ENCODE data around the gene CX3CL1.

Gene CX3CL1

DNA sequence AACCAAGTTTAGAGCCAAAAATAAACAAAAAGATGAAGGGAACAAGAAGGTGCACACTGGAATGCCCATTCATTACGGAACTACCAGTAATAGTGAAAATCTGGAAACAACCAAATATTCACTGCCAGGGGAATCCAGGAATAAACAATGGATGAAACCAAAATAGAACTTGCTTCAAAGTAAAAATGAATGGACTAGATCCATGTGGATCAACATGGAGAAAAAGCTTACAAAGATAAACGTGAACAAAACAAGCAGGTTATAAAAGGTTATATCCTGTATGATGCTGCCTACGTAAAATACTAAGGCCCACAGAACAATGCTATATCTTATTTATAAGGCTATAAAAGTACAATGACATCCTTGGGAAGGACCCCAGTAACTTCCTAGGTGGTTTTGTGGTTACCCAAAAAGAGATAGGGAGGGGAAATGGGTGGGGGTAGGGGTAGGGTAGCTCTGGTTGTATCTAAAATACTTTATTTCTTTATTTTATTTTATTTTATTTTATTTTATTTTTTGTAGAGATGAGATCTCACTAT lies 26.6 kb upstream of the CX3CL1 start:
- TF ChIP-seq, protein P1, sequence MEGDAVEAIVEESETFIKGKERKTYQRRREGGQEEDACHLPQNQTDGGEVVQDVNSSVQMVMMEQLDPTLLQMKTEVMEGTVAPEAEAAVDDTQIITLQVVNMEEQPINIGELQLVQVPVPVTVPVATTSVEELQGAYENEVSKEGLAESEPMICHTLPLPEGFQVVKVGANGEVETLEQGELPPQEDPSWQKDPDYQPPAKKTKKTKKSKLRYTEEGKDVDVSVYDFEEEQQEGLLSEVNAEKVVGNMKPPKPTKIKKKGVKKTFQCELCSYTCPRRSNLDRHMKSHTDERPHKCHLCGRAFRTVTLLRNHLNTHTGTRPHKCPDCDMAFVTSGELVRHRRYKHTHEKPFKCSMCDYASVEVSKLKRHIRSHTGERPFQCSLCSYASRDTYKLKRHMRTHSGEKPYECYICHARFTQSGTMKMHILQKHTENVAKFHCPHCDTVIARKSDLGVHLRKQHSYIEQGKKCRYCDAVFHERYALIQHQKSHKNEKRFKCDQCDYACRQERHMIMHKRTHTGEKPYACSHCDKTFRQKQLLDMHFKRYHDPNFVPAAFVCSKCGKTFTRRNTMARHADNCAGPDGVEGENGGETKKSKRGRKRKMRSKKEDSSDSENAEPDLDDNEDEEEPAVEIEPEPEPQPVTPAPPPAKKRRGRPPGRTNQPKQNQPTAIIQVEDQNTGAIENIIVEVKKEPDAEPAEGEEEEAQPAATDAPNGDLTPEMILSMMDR (IDR thresholded peaks at IDR 0.05; ENCODE audit: extremely low read depth, insufficient read depth, missing control alignments), result no peak
- DNase-seq (ENCODE audit: low spot score), result no peak
- in situ Hi-C loops (cut with MboI; ENCODE audit: low pct_unique_long_range_greater_than_20kb, low sequenced_read_pairs, unreplicated experiment), result no loop called here

DNA sequence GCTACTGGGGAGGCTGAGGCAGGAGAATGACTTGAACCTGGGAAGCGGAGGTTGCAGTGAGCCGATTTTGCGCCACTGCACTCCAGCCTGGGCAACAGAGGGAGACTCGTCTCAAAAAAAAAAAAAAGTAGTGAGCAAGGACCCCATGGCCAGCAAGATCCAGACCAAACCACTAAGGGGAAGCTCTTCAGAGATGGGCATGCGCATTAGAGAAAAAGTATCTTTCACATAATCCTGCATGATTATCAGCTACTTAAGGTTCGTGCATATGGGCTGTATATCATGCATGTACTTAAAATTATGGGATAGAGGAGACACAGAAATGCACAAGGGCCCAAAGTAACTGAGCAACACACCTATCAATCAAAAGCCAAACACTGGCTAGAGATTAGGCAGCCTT lies 24.4 kb upstream of the CX3CL1 start:
- no peak for DNase-seq (ENCODE audit: low spot score)
- in situ Hi-C loops (cut with MboI; ENCODE audit: low pct_unique_long_range_greater_than_20kb, low sequenced_read_pairs, unreplicated experiment), result no loop called here

DNA sequence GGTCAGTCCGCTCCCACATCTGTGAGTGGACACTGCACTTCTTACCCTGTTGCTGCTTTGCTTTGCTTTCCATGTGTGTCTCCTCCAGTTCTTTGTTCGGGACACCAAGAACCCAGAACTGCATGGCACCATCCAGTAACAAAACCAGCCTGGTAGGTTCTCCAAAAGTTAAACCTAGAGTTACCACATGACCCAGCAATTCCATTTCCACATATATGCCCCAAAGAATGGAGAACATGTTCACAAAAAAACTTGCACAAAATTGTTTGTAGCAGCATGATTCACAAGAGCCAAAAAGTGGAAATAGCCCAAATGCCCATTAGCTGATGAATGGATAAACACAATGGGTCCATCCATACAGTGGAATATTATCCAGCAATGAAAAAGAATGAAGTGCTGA lies 24.0 kb upstream of the CX3CL1 start:
- in situ Hi-C loops (cut with MboI; ENCODE audit: low pct_unique_long_range_greater_than_20kb, low sequenced_read_pairs, unreplicated experiment), result no loop called here
- no peak for DNase-seq (ENCODE audit: low spot score)
- TF ChIP-seq, protein P1 (IDR thresholded peaks at IDR 0.05; ENCODE audit: extremely low read depth, insufficient read depth, missing control alignments), result no peak

More for the DNA sequence above, 24.4 kb upstream of the CX3CL1 start:
- TF ChIP-seq, protein P1 (IDR thresholded peaks at IDR 0.05; ENCODE audit: extremely low read depth, insufficient read depth, missing control alignments), result no peak

DNA sequence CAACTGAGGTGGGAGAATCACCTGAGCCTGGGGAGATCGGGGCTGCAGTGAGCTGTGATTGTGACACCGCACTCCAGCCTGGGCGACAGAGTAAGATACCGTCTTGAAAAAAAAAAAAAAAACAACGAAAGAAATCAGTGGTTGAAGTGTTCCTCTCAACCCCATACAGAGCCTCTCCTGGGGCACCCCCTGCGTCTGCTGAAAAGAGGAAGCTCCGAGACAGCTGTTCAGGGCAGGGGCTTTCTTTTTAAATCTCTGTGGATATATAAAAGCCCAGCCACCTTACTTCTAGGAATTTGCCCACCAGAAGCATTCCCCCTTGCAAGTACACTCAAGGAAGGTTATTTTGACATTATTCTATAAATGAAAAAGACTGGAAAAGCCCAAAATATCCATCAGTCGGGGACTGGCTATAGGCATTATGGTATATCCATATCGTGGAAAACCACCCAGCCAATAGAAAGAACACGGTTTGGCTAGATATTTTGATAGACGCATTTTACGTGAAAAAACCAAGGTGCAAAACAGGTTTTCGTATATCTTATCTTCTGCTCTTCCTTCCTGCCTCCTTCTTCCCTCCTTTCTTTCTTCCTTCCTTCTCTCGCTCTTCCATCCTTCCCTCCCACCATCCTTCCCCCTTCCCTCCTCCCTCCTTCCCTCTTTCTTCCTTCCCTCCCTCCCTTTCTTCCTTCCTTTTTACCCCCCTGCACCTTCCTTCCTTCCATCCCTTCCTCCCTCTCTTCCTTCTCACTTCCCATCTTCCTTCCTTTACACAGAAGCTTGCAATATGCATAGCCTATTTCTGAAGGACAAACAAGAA lies 22.9 kb upstream of the CX3CL1 start:
- TF ChIP-seq, protein P1 (IDR thresholded peaks at IDR 0.05; ENCODE audit: extremely low read depth, insufficient read depth, missing control alignments), result no peak
- in situ Hi-C loops (cut with MboI; ENCODE audit: low pct_unique_long_range_greater_than_20kb, low sequenced_read_pairs, unreplicated experiment), result no loop called here
- DNase-seq (ENCODE audit: low spot score), result peak; percentile 78

DNA sequence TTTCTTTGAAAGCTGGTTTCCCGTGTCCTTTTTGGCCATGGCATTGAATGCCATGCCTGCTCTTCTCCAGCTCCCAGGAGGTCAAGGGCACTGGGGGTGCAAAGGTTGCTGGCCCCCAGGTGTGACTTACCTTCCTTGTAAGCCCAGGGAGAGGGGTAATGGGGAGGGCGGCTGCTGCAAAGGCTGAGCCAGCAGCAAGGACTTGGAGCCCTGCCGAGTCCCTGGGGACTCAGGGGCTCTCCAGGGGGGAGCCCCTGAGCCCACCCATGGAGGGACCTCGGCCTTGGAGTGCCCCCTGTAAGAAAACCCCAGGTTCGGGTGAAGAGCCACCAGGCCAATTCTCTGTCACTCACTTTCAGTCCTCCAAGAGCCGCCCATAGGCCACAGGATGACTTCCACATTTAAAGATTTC lies 19.6 kb upstream of the CX3CL1 start:
- DNase-seq (ENCODE audit: low spot score), result peak; percentile 27
- in situ Hi-C loops (cut with MboI; ENCODE audit: low pct_unique_long_range_greater_than_20kb, low sequenced_read_pairs, unreplicated experiment), result no loop called here
- TF ChIP-seq, protein P1 (IDR thresholded peaks at IDR 0.05; ENCODE audit: extremely low read depth, insufficient read depth, missing control alignments), result no peak

DNA sequence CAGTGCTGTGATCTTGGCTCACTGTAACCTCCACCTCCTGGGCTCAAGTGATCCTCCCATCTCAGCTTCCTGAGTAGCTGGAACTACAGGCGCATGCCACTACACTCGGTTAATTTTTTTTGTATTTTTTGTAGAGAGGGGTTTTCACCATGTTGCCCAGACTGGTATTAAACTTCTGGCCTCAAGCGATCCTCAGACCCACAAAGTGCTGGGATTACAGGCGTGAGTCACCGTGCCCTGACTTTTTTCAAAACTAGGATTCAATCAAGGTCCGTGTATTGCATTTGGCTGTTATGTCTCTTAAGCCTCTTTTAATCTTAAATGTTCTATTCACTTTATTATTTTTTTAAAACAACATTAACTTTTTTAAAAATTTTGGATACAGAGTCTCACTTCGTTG lies 18.0 kb upstream of the CX3CL1 start:
- in situ Hi-C loops (cut with MboI; ENCODE audit: low pct_unique_long_range_greater_than_20kb, low sequenced_read_pairs, unreplicated experiment), result no loop called here
- TF ChIP-seq, protein P1 (IDR thresholded peaks at IDR 0.05; ENCODE audit: extremely low read depth, insufficient read depth, missing control alignments), result no peak
- DNase-seq (ENCODE audit: low spot score), result no peak
